Esophagus squamous epithelium (tissue), 4 donors: ENCODE measurements around the gene CHD6.

Experiments used
- CTCF ChIP-seq, 6 experiments: fragments of 450-650 bp in 4 of 6; fragments of 200-600 bp in 2 of 6; sonication (generic) in 2 of 6; IDR thresholded peaks; one replicate each; pipeline ENCODE4 v1.5.1; 2016 to 2019; ENCODE audit warnings: antibody characterized with exemption in 6 of 6, mild to moderate bottlenecking in 4 of 6, moderate library complexity in 4 of 6
- POLR2A ChIP-seq, 4 donors: fragments of 450-650 bp; IDR thresholded peaks; one replicate each; pipeline ENCODE4 v1.6.1; 2017; ENCODE audit warnings: antibody characterized with exemption in 4 of 4, mild to moderate bottlenecking in 4 of 4, moderate library complexity in 3 of 4

GRCh38 chr20:41497186-41497895 is 120.8 kb downstream of the CHD6 start:
- TF ChIP-seq POLR2A (IDR thresholded peaks at IDR 0.05) = no peak
- TF ChIP-seq CTCF (IDR thresholded peaks at IDR 0.05) = no peak
